Aorta (tissue), 5 donors: ENCODE measurements around the gene AGAP3. TPM values are rescaled to one million over a fixed set of nuclear protein-coding genes. Genes with fewer than 3 reads are reported as not detected.

Source experiments
- ATAC-seq: fragments of 200-7000 bp; cut with Tn5 transposase; one replicate; pipeline ENCODE4 v1.9.1; 2022; ENCODE audit warnings: moderate library complexity; ENCODE audit not compliant: low FRiP score
- DNase-seq, 2 donors: peaks; one replicate each; pipeline ENCODE4 v3.0.0-alpha.2; 2020
- H3K27ac ChIP-seq, 2 donors: one replicate each; pipeline ENCODE4 v1.5.1; 2013; ENCODE audit warnings: low read length in 2 of 2, mild to moderate bottlenecking in 2 of 2, moderate library complexity in 2 of 2, control low read depth in 1 of 2, inconsistent platforms in 1 of 2, low read depth in 1 of 2
- H3K27me3 ChIP-seq, 2 donors: one replicate each; pipeline ENCODE4 v1.6.1; 2013; ENCODE audit warnings: control low read depth in 1 of 2, low read length in 1 of 2, mild to moderate bottlenecking in 1 of 2, moderate library complexity in 1 of 2; ENCODE audit not compliant: insufficient read depth in 2 of 2, control insufficient read depth in 1 of 2
- H3K36me3 ChIP-seq, 2 donors: one replicate each; pipeline ENCODE4 v1.6.1; 2013; ENCODE audit warnings: control low read depth in 1 of 2, low read length in 1 of 2, mild to moderate bottlenecking in 1 of 2; ENCODE audit not compliant: insufficient read depth in 2 of 2, control insufficient read depth in 1 of 2
- H3K4me1 ChIP-seq, 2 donors: one replicate each; pipeline ENCODE4 v1.6.1; 2013; ENCODE audit warnings: low read length in 2 of 2, control low read depth in 1 of 2, mild to moderate bottlenecking in 1 of 2, moderate library complexity in 1 of 2; ENCODE audit not compliant: insufficient read depth in 2 of 2, control insufficient read depth in 1 of 2
- H3K4me3 ChIP-seq, 2 donors: one replicate each; pipeline ENCODE4 v1.5.1; 2013; ENCODE audit warnings: low read length in 2 of 2, control low read depth in 1 of 2, mild to moderate bottlenecking in 1 of 2
- H3K9me3 ChIP-seq: one replicate; pipeline ENCODE4 v1.6.1; 2013; ENCODE audit warnings: mild to moderate bottlenecking, low read length; ENCODE audit not compliant: control insufficient read depth
- WGBS, 2 donors: extraction: QIAGEN DNeasy Blood & Tissue Kit; methylation state at CpG; one replicate each; pipeline ENCODE4 v1.1.7; 2013; 5-methylcytosine and 5-hydroxymethylcytosine counted together
- intact Hi-C, 2 donors: fragments of 100-400 bp; cut with DNase I; formaldehyde crosslinking; loops; one replicate each; pipeline versions ENCODE4 v1.14.2 to v1.15.0; 2022
- polyA plus RNA-seq, 2 donors: library from polyadenylated mRNA; stranded (reverse); fragments of 200-250 nt; gene quantifications; one replicate each; pipeline ENCODE4 v1.2.3, GENCODE V29; 2013
- total RNA-seq, 2 donors: library from RNA; stranded (reverse); fragmentation: NEBNext Ultra II Directional; extraction: Animal tissue kit (Norgen Biotek cat#: 25700); gene quantifications; one replicate each; pipeline ENCODE4 v1.2.1, GENCODE V29; 2021
- donor health status: healthy with polysubstance abuse.
- donor health status: Bipolar disorder and iron deficiency.
- donor health status: DM: no; HTN: no; CAD: no.
- donor health status: DM: no; HTN: no; CAD: no.
- donor health status: DM: yes; HTN: yes; CAD: no.

The AGAP3 gene
- total and polyA plus RNA-seq, 4 donors = 21.5 to 115 (median 82.7) TPM

- Histone ChIP-seq H3K4me3 (no peak overlapping the region), H3K27me3 (no peaks in the 10 kb centered on the region), H3K27ac (no peak overlapping the region), H3K4me1 (no peaks in the 10 kb centered on the region), H3K9me3 (no peaks in the 10 kb centered on the region), H3K36me3 (peaks cover 0 to 4% of the 10 kb centered on the region in 2 donors)
- no peak for DNase-seq
- intact Hi-C loops = no loop called here
- WGBS, 2 donors = 84 to 85% methylated on average over 14 of the region's 14 CpGs
- ATAC-seq = no peak
Observed at GRCh38 chr7:151115836-151116418, 29.7 kb downstream of the AGAP3 start.

- ATAC-seq (no peak), DNase-seq (no peak)
- no peaks in the 10 kb centered on the region for H3K4me1 ChIP-seq
- no peak overlapping the region for H3K27ac ChIP-seq
- intact Hi-C loops = no loop called here
- H3K36me3 ChIP-seq = peaks cover 0 to 4% of the 10 kb centered on the region in 2 donors
- no peaks in the 10 kb centered on the region for H3K27me3 ChIP-seq
- no peaks in the 10 kb centered on the region for H3K9me3 ChIP-seq
- H3K4me3 ChIP-seq = no peak overlapping the region
- 94 to 95% methylated on average over 26 to 27 of the region's 27 CpGs for WGBS, 2 donors
Observed at GRCh38 chr7:151116603-151117440, 30.5 kb downstream of the AGAP3 start.

GRCh38 chr7:151117565-151117964, 31.3 kb downstream of the AGAP3 start:
- Histone ChIP-seq H3K9me3 (no peaks in the 10 kb centered on the region), H3K4me1 (no peaks in the 10 kb centered on the region), H3K27me3 (no peaks in the 10 kb centered on the region), H3K36me3 (peaks cover 0 to 4% of the 10 kb centered on the region in 2 donors), H3K4me3 (no peak overlapping the region), H3K27ac (no peak overlapping the region)
- 94% methylated on average over 12 of the region's 12 CpGs for WGBS, 2 donors
- intact Hi-C loops = no loop called here
- DNase-seq = no peak
- no peak for ATAC-seq

GRCh38 chr7:151118108-151119054, 32.1 kb downstream of the AGAP3 start:
- Histone ChIP-seq H3K4me3 (no peak overlapping the region), H3K9me3 (no peaks in the 10 kb centered on the region), H3K27me3 (no peaks in the 10 kb centered on the region), H3K27ac (no peak overlapping the region), H3K36me3 (peaks cover 0 to 4% of the 10 kb centered on the region in 2 donors), H3K4me1 (no peaks in the 10 kb centered on the region)
- ATAC-seq (no peak), DNase-seq (no peak)
- intact Hi-C loops = no loop called here
- WGBS, 2 donors = 94% methylated on average over 38 of the region's 38 CpGs

GRCh38 chr7:151119055-151119415, 32.8 kb downstream of the AGAP3 start:
- WGBS, 2 donors = 94 to 97% methylated on average over 13 of the region's 13 CpGs
- no peaks in the 10 kb centered on the region for H3K9me3 ChIP-seq
- no peak for ATAC-seq
- H3K27ac ChIP-seq = no peak overlapping the region
- no peaks in the 10 kb centered on the region for H3K4me1 ChIP-seq
- intact Hi-C loops = no loop called here
- peaks cover 0 to 4% of the 10 kb centered on the region in 2 donors for H3K36me3 ChIP-seq
- DNase-seq = no peak
- H3K4me3 ChIP-seq = no peak overlapping the region
- H3K27me3 ChIP-seq = no peaks in the 10 kb centered on the region

GRCh38 chr7:151119902-151120301, 33.6 kb downstream of the AGAP3 start:
- intact Hi-C loops = loop anchor here (5.0 kb wide), 2 partner anchors 52 to 182 kb away; no protein-coding TSS in a partner anchor
- peaks cover 0 to 4% of the 10 kb centered on the region in 2 donors for H3K36me3 ChIP-seq
- no peak for DNase-seq

GRCh38 chr7:151120896-151121295, 34.6 kb downstream of the AGAP3 start:
- intact Hi-C loops = loop anchor here (5.0 kb wide), 2 partner anchors 51 to 181 kb away; no protein-coding TSS in a partner anchor
- peaks cover 0 to 4% of the 10 kb centered on the region in 2 donors for H3K36me3 ChIP-seq

More at GRCh38 chr7:151119902-151120301, 33.6 kb downstream of the AGAP3 start:
- Histone ChIP-seq H3K27ac (no peak overlapping the region), H3K27me3 (no peaks in the 10 kb centered on the region), H3K4me3 (no peak overlapping the region), H3K4me1 (no peaks in the 10 kb centered on the region), H3K9me3 (no peaks in the 10 kb centered on the region)
- no peak for ATAC-seq
- WGBS, 2 donors = 93 to 95% methylated on average over 27 of the region's 27 CpGs

GRCh38 chr7:151121380-151122170, 35.3 kb downstream of the AGAP3 start:
- H3K27me3 ChIP-seq = no peaks in the 10 kb centered on the region
- DNase-seq = no peak
- H3K36me3 ChIP-seq = peaks cover 0 to 4% of the 10 kb centered on the region in 2 donors
- H3K9me3 ChIP-seq = no peaks in the 10 kb centered on the region
- ATAC-seq = no peak
- H3K4me1 ChIP-seq = no peaks in the 10 kb centered on the region
- WGBS, 2 donors = 87 to 88% methylated on average over 30 of the region's 30 CpGs
- H3K4me3 ChIP-seq = no peak overlapping the region
- H3K27ac ChIP-seq = no peak overlapping the region
- intact Hi-C loops = loop anchor here (5.0 kb wide), 2 partner anchors 51 to 181 kb away; no protein-coding TSS in a partner anchor

More at GRCh38 chr7:151120896-151121295, 34.6 kb downstream of the AGAP3 start:
- ATAC-seq = no peak
- Histone ChIP-seq H3K4me1 (no peaks in the 10 kb centered on the region), H3K27ac (no peak overlapping the region), H3K4me3 (no peak overlapping the region), H3K9me3 (no peaks in the 10 kb centered on the region), H3K27me3 (no peaks in the 10 kb centered on the region)
- DNase-seq = no peak
- 89 to 92% methylated on average over 22 of the region's 22 CpGs for WGBS, 2 donors
